Caco-2 (cell line): ENCODE results near the gene VWA8. TPM values are rescaled to one million over a fixed set of nuclear protein-coding genes. Genes with fewer than 3 reads are reported as not detected.

Experiments
- BruUV-seq: library from RNA; stranded (reverse); fragments of 400-500 nt; replicated peaks from 2 replicates; lab custom pipeline; 2021; lab: Mats Ljungman, UMichigan
- CTCF ChIA-PET: fragments of 300-600 bp; sonication (Branson Sonifier 250); formaldehyde crosslinking; loops from one replicate; lab custom pipeline; 2022; ENCODE audit warnings: antibody characterized with exemption; lab: Charles Lee
- POLR2A ChIA-PET: fragments of 300-600 bp; sonication (Branson Sonifier 250); formaldehyde crosslinking; loops from one replicate; lab custom pipeline; 2022; ENCODE audit warnings: antibody characterized with exemption; lab: Charles Lee
- DNase-seq, 2 experiments: peaks; one replicate each; pipeline versions ENCODE4 v3.0.0 to v3.0.0-alpha.2; 2020 to 2022
- H3K27me3 ChIP-seq: replicated peaks from 2 replicates; pipeline ENCODE4 v1.6.0; 2011; ENCODE audit warnings: low read length; ENCODE audit not compliant: control insufficient read depth, insufficient read depth
- H3K36me3 ChIP-seq: 2 replicates; pipeline ENCODE4 v1.5.1; 2011; ENCODE audit warnings: low read length; ENCODE audit not compliant: control insufficient read depth, insufficient read depth
- H3K4me1 ChIP-seq: fragments of 250-450 bp; sonication (Bioruptor Pico); 2 replicates; pipeline ENCODE4 v1.5.1; 2020; ENCODE audit warnings: mild to moderate bottlenecking
- H3K4me3 ChIP-seq: 2 replicates; pipeline ENCODE4 v1.5.1; 2011; ENCODE audit warnings: low read depth, mild to moderate bottlenecking, control low read depth, low read length
- H3K9me3 ChIP-seq: fragments of 250-450 bp; sonication (Bioruptor Pico); 2 replicates; pipeline ENCODE4 v1.5.1; 2020; ENCODE audit warnings: mild to moderate bottlenecking, moderate library complexity
- H3K27ac Mint-ChIP-seq: one replicate; pipeline ENCODE4 v1.8.0; 2022; ENCODE audit warnings: mixed read lengths; ENCODE audit not compliant: unreplicated experiment
- H3K27me3 Mint-ChIP-seq: one replicate; pipeline ENCODE4 v1.8.0; 2022; ENCODE audit warnings: mixed read lengths; ENCODE audit not compliant: insufficient read depth, unreplicated experiment
- H3K36me3 Mint-ChIP-seq: one replicate; pipeline ENCODE4 v1.8.0; 2022; ENCODE audit warnings: mild to moderate bottlenecking, mixed read lengths; ENCODE audit not compliant: insufficient read depth, unreplicated experiment
- H3K4me1 Mint-ChIP-seq: one replicate; pipeline ENCODE4 v1.8.0; 2022; ENCODE audit warnings: low read depth, mixed read lengths; ENCODE audit not compliant: unreplicated experiment
- H3K4me3 Mint-ChIP-seq: one replicate; pipeline ENCODE4 v1.8.0; 2022; ENCODE audit warnings: mild to moderate bottlenecking, moderate library complexity, mixed read lengths; ENCODE audit not compliant: unreplicated experiment
- H3K9me3 Mint-ChIP-seq: one replicate; pipeline ENCODE4 v1.8.0; 2022; ENCODE audit warnings: mixed read lengths; ENCODE audit not compliant: unreplicated experiment
- CTCF ChIP-seq, 2 experiments: fragments of 200-600 bp in 1 of 2; IDR thresholded peaks; 1 replicate in 1 of 2; 2 replicates in 1 of 2; pipeline versions ENCODE4 v1.5.1 to v1.8.0; 2011 to 2022; ENCODE audit warnings: antibody characterized with exemption in 1 of 2, control low read depth in 1 of 2, inconsistent platforms in 1 of 2, low read depth in 1 of 2, low read length in 1 of 2, mild to moderate bottlenecking in 1 of 2, moderate library complexity in 1 of 2; ENCODE audit not compliant: insufficient read depth in 1 of 2, severe bottlenecking in 1 of 2, unreplicated experiment in 1 of 2
- intact Hi-C: fragments of 100-400 bp; cut with micrococcal nuclease; formaldehyde crosslinking; loops from one replicate; pipeline ENCODE4 v1.10.0; 2022; ENCODE audit not compliant: unreplicated experiment
- total RNA-seq: library from RNA; stranded (reverse); gene quantifications from 2 replicates; pipeline ENCODE4 v1.2.3, GENCODE V29; 2022

Gene VWA8
- total RNA-seq, 1 experiment from 2014 or later: 20.7 TPM

GRCh38 chr13:41682001-41682400 lies 278.9 kb downstream of the VWA8 start:
- Mint-ChIP-seq H3K36me3 (peaks cover 6% of the 10 kb centered on the region), H3K27me3 (no peaks in the 10 kb centered on the region), H3K9me3 (no peaks in the 10 kb centered on the region), H3K4me3 (no peak overlapping the region), H3K27ac (no peak overlapping the region), H3K4me1 (peaks cover 6% of the 10 kb centered on the region)
- Histone ChIP-seq H3K9me3 (no peaks in the 10 kb centered on the region), H3K4me3 (no peak overlapping the region), H3K4me1 (no peaks in the 10 kb centered on the region), H3K27me3 (no peaks in the 10 kb centered on the region), H3K36me3 (no peaks in the 10 kb centered on the region; the same call in 1 of the 2 replicates)
- no TSS peak for BruUV-seq
- intact Hi-C loops: no loop called here
- CTCF ChIA-PET: no interaction called here
- POLR2A ChIA-PET: interaction anchor here (0.6 kb wide), 1 partner anchor 263 kb away, joined by 4 read pairs; no protein-coding TSS in a partner anchor
- DNase-seq: no peak
- no peak for TF ChIP-seq CTCF (IDR thresholded peaks at IDR 0.05; ENCODE audit: insufficient read depth in 1 of 2, low read depth in 1 of 2, low read length in 1 of 2, severe bottlenecking in 1 of 2, unreplicated experiment in 1 of 2)

GRCh38 chr13:41681587-41681986 lies 279.3 kb downstream of the VWA8 start:
- no peaks in the 10 kb centered on the region for H3K9me3 ChIP-seq
- peaks cover 6% of the 10 kb centered on the region for H3K4me1 Mint-ChIP-seq
- ChIA-PET CTCF (no interaction called here), POLR2A (interaction anchor here (0.6 kb wide), 1 partner anchor 263 kb away, joined by 4 read pairs; no protein-coding TSS in a partner anchor)
- H3K27me3 ChIP-seq: no peaks in the 10 kb centered on the region
- no peaks in the 10 kb centered on the region; the same call in 1 of the 2 replicates for H3K36me3 ChIP-seq
- no peak for TF ChIP-seq CTCF (IDR thresholded peaks at IDR 0.05; ENCODE audit: insufficient read depth in 1 of 2, low read depth in 1 of 2, low read length in 1 of 2, severe bottlenecking in 1 of 2, unreplicated experiment in 1 of 2)
- H3K36me3 Mint-ChIP-seq: peaks cover 6% of the 10 kb centered on the region
- H3K4me3 ChIP-seq: no peak overlapping the region
- no peak for DNase-seq
- intact Hi-C loops: no loop called here
- H3K4me1 ChIP-seq: no peaks in the 10 kb centered on the region
- no peaks in the 10 kb centered on the region for H3K9me3 Mint-ChIP-seq
- BruUV-seq: no TSS peak
- H3K4me3 Mint-ChIP-seq: no peak overlapping the region
- H3K27ac Mint-ChIP-seq: no peak overlapping the region
- no peaks in the 10 kb centered on the region for H3K27me3 Mint-ChIP-seq

GRCh38 chr13:41680900-41681299 lies 280.0 kb downstream of the VWA8 start:
- no peak for TF ChIP-seq CTCF (IDR thresholded peaks at IDR 0.05; ENCODE audit: insufficient read depth in 1 of 2, low read depth in 1 of 2, low read length in 1 of 2, severe bottlenecking in 1 of 2, unreplicated experiment in 1 of 2)
- H3K4me3 ChIP-seq: no peak overlapping the region
- Mint-ChIP-seq H3K27ac (no peak overlapping the region), H3K4me1 (peaks cover 6% of the 10 kb centered on the region), H3K36me3 (peaks cover 6% of the 10 kb centered on the region), H3K4me3 (no peak overlapping the region), H3K9me3 (no peaks in the 10 kb centered on the region), H3K27me3 (no peaks in the 10 kb centered on the region)
- CTCF ChIA-PET: no interaction called here
- no peaks in the 10 kb centered on the region for H3K27me3 ChIP-seq
- no peaks in the 10 kb centered on the region for H3K4me1 ChIP-seq
- BruUV-seq: no TSS peak
- H3K36me3 ChIP-seq: no peaks in the 10 kb centered on the region; the same call in 1 of the 2 replicates
- intact Hi-C loops: no loop called here
- no peak for DNase-seq
- no peaks in the 10 kb centered on the region for H3K9me3 ChIP-seq
- POLR2A ChIA-PET: no interaction called here
